C4-2B (cell line): ENCODE measurements around the gene CCR5AS.

Experiments used
- H3K27ac ChIP-seq: fragments of 450-650 bp; 2 replicates; pipeline ENCODE4 v1.5.1; 2017
- CTCF ChIP-seq: fragments of 450-650 bp; conservative IDR thresholded peaks from 2 replicates; pipeline ENCODE4 v1.5.1; 2017; ENCODE audit warnings: mild to moderate bottlenecking
- ZFX ChIP-seq: fragments of 450-650 bp; IDR thresholded peaks from 2 replicates; pipeline ENCODE4 v1.6.1; 2017

Gene CCR5AS

GRCh38 chr3:46449755-46450552, 43.1 kb upstream of the CCR5AS start:
- H3K27ac ChIP-seq: no peak overlapping the region
- TF ChIP-seq ZFX (no peak), CTCF (peak; percentile 83)

GRCh38 chr3:46448721-46449120, 41.9 kb upstream of the CCR5AS start:
- TF ChIP-seq ZFX (no peak), CTCF (no peak)
- H3K27ac ChIP-seq: no peak overlapping the region

- no peak overlapping the region for H3K27ac ChIP-seq
- TF ChIP-seq ZFX: no peak
- TF ChIP-seq CTCF: no peak
Measured at GRCh38 chr3:46447228-46447985, 40.5 kb upstream of the CCR5AS start.

- TF ChIP-seq ZFX: no peak
- TF ChIP-seq CTCF: peak; percentile 56
- H3K27ac ChIP-seq: no peak overlapping the region
Measured at GRCh38 chr3:46442576-46443530, 36.0 kb upstream of the CCR5AS start.

- H3K27ac ChIP-seq: no peak overlapping the region
- TF ChIP-seq ZFX: no peak
- no peak for TF ChIP-seq CTCF
Measured at GRCh38 chr3:46440531-46441294, 33.8 kb upstream of the CCR5AS start.

GRCh38 chr3:46438831-46439230, 32.0 kb upstream of the CCR5AS start:
- no peak for TF ChIP-seq CTCF
- no peak for TF ChIP-seq ZFX

More at GRCh38 chr3:46438831-46439230, 32.0 kb upstream of the CCR5AS start:
- H3K27ac ChIP-seq: no peak overlapping the region
